Transverse colon (tissue), 4 donors: ENCODE results near the gene PAFAH1B2. TPM values are rescaled to one million over a fixed set of nuclear protein-coding genes. Genes with fewer than 3 reads are reported as not detected.

Source experiments
- DNase-seq: peaks from one replicate; pipeline ENCODE4 v3.0.0-alpha.2; 2019
- H3K27ac ChIP-seq, 4 donors: fragments of 200-600 bp; sonication (generic); 2 replicates each; pipeline ENCODE4 v1.5.1; 2016 to 2018; ENCODE audit warnings: inconsistent platforms in 4 of 4
- H3K27me3 ChIP-seq: fragments of 200-600 bp; sonication (generic); 2 replicates; pipeline ENCODE4 v1.5.1; 2017; ENCODE audit warnings: inconsistent platforms
- H3K36me3 ChIP-seq, 4 donors: fragments of 200-600 bp; sonication (generic); 2 replicates each; pipeline ENCODE4 v1.5.1; 2017 to 2019; ENCODE audit warnings: inconsistent platforms in 4 of 4
- H3K4me1 ChIP-seq, 4 donors: fragments of 200-600 bp; sonication (generic); 2 replicates each; pipeline ENCODE4 v1.5.1; 2017 to 2020; ENCODE audit warnings: inconsistent platforms in 4 of 4
- H3K4me3 ChIP-seq, 4 donors: fragments of 200-600 bp; sonication (generic); 1 replicate in 1 of 4; 2 replicates in 3 of 4; pipeline versions ENCODE4 v1.5.1 to v1.6.1; 2017 to 2019; ENCODE audit warnings: inconsistent platforms in 4 of 4
- H3K9me3 ChIP-seq, 2 donors: fragments of 200-600 bp; sonication (generic); 2 replicates each; pipeline ENCODE4 v1.5.1; 2017 to 2019; ENCODE audit warnings: inconsistent platforms in 2 of 2
- EP300 ChIP-seq: sonication (generic); formaldehyde crosslinking; IDR thresholded peaks from one replicate; pipeline ENCODE4 v1.6.1; 2017; ENCODE audit warnings: antibody characterized with exemption, low read depth
- POLR2A ChIP-seq: fragments of 450-650 bp; IDR thresholded peaks from one replicate; pipeline ENCODE4 v1.6.1; 2016; ENCODE audit warnings: antibody characterized with exemption, mild to moderate bottlenecking, moderate library complexity
- POLR2AphosphoS5 ChIP-seq, 3 donors: sonication (generic); formaldehyde crosslinking; IDR thresholded peaks; one replicate each; pipeline ENCODE4 v1.6.1; 2016; ENCODE audit warnings: antibody characterized with exemption in 3 of 3
- WGBS, 2 donors: methylation state at CpG; one replicate each; pipeline ENCODE4 v1.1.5; 2018; ENCODE audit warnings: low coverage in 1 of 2; 5-methylcytosine and 5-hydroxymethylcytosine counted together
- in situ Hi-C, 4 donors: fragments of 200-750 bp; cut with MboI; loops; one replicate each; pipeline versions ENCODE4 v1.15.0 to v1.15.1; 2017; ENCODE audit warnings: low sequenced_read_pairs in 3 of 4, low pct_ligation_motif_present in 1 of 4, low pct_unique_long_range_greater_than_20kb in 1 of 4
- intact Hi-C: fragments of 100-400 bp; cut with DNase I; formaldehyde crosslinking; loops from one replicate; pipeline ENCODE4 v1.15.1; 2023; ENCODE audit warnings: low total_unique reads
- total RNA-seq, 4 donors: library from RNA; depleted of rRNA; stranded (reverse); fragments of >200 nt; gene quantifications; one replicate each; pipeline ENCODE4 v1.1.0, GENCODE V29; 2016
- TF ChIP-seq, protein P1 (sequence below), 5 experiments: fragments of 200-600 bp in 3 of 5; fragments of 450-650 bp in 2 of 5; sonication (generic) in 3 of 5; IDR thresholded peaks; 1 replicate in 2 of 5; 2 replicates in 3 of 5; pipeline ENCODE4 v1.5.1; 2016 to 2017; ENCODE audit warnings: antibody characterized with exemption in 5 of 5, inconsistent platforms in 3 of 5, mild to moderate bottlenecking in 2 of 5, moderate library complexity in 1 of 5

PAFAH1B2 gene, protein sequence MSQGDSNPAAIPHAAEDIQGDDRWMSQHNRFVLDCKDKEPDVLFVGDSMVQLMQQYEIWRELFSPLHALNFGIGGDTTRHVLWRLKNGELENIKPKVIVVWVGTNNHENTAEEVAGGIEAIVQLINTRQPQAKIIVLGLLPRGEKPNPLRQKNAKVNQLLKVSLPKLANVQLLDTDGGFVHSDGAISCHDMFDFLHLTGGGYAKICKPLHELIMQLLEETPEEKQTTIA
- total RNA-seq: 10 to 100 TPM; 18.1 to 90.8 (median 78.3) TPM

DNA sequence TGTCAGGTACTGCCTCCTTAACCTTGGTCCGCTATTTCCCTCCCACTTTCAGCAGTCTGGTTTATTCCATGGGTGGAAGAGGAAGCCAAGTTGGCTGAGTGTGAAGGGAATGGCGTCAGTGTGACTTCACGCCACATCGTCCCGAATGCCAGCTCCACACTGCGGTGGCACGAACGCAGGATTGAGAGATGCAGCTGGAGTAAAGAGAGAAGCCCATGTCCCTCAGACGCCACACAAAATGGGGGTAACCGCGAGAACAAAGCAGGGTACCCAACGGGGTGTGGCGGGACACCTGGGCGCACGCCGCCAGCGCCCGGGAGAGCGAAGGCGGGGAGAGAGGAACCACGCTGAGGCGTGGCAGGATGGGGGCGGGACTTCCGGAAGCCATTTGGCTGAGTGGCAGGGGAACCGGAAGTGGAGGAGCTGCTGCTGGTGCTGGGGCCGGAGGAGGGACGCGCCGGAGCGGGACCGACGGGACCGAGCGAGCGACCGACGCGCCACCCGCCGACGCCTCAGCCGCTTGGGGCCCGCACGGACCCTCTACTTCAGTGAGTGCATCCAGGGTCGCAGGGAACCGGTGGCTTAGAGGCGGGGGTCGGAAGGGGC, at the start of gene PAFAH1B2:
TSS of gene PAFAH1B2 (plus strand) at position 417 of the 606 bp plus-strand sequence. CDS start 8,161 bp downstream, outside the sequence.
- 0% methylated on average over 1 to 39 of the region's 48 CpGs for WGBS, 2 donors
- in situ Hi-C loops: no loop called here

DNA sequence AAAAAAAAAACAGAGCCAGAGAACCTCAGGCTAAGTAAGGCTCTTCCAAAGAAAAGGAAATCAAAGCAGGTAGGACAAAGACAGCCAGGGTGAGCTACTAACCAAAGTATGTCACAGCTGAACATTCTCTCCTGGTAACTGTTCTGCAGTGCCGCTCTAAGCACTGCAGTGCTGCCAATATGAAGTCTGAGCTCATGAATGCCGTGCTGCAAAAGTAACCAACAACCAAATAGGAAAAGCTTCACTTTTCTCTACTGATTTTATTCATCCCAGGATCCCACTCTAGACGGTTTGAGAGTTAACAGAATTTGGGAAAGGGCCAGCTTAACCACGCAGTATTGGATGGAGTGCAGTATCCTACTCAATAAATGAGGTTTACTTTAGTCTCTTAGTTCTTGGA, 49.3 kb upstream of the PAFAH1B2 start:
- Histone ChIP-seq H3K9me3 (no peaks in the 10 kb centered on the region), H3K4me3 (no peak overlapping the region), H3K4me1 (peaks cover 25 to 59% (median 33%) of the 10 kb centered on the region in 4 donors), H3K36me3 (no peaks in the 10 kb centered on the region), H3K27ac (peak overlapping the region; percentile 90 to 98 (median 96)), H3K27me3 (no peaks in the 10 kb centered on the region)
- 20 to 25% methylated on average over 4 of the region's 4 CpGs for WGBS, 2 donors
- peak in 1 of 3 donors; percentile 32 for TF ChIP-seq POLR2AphosphoS5 (IDR thresholded peaks at IDR 0.05)
- no peak for TF ChIP-seq POLR2A
- TF ChIP-seq, protein P1, sequence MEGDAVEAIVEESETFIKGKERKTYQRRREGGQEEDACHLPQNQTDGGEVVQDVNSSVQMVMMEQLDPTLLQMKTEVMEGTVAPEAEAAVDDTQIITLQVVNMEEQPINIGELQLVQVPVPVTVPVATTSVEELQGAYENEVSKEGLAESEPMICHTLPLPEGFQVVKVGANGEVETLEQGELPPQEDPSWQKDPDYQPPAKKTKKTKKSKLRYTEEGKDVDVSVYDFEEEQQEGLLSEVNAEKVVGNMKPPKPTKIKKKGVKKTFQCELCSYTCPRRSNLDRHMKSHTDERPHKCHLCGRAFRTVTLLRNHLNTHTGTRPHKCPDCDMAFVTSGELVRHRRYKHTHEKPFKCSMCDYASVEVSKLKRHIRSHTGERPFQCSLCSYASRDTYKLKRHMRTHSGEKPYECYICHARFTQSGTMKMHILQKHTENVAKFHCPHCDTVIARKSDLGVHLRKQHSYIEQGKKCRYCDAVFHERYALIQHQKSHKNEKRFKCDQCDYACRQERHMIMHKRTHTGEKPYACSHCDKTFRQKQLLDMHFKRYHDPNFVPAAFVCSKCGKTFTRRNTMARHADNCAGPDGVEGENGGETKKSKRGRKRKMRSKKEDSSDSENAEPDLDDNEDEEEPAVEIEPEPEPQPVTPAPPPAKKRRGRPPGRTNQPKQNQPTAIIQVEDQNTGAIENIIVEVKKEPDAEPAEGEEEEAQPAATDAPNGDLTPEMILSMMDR (IDR thresholded peaks at IDR 0.05): no peak
- no peak for TF ChIP-seq EP300
- intact Hi-C loops: no loop called here
- DNase-seq: no peak
- in situ Hi-C loops: loop anchor here in 1 of 4 donors (25.0 kb wide), 1 partner anchor 107 kb away; no protein-coding TSS in a partner anchor

More for the DNA sequence above, at the start of gene PAFAH1B2:
- TF ChIP-seq POLR2A (peak; percentile 89), POLR2AphosphoS5 (IDR thresholded peaks at IDR 0.05) (peak; percentile 95 to 98 (median 95))
- TF ChIP-seq, protein P1 (IDR thresholded peaks at IDR 0.05): no peak
- intact Hi-C loops: no loop called here
- Histone ChIP-seq H3K36me3 (peaks cover 0 to 11% (median 0%) of the 10 kb centered on the region in 4 donors), H3K27ac (peak within 1 kb of the TSS; percentile 93 to 98 (median 96)), H3K4me3 (peak within 1 kb of the TSS; percentile 66 to 96 (median 74)), H3K4me1 (peaks cover 18 to 48% (median 25%) of the 10 kb centered on the region in 4 donors), H3K9me3 (no peaks in the 10 kb centered on the region), H3K27me3 (no peaks in the 10 kb centered on the region)
- peak; percentile 97 for DNase-seq

DNA sequence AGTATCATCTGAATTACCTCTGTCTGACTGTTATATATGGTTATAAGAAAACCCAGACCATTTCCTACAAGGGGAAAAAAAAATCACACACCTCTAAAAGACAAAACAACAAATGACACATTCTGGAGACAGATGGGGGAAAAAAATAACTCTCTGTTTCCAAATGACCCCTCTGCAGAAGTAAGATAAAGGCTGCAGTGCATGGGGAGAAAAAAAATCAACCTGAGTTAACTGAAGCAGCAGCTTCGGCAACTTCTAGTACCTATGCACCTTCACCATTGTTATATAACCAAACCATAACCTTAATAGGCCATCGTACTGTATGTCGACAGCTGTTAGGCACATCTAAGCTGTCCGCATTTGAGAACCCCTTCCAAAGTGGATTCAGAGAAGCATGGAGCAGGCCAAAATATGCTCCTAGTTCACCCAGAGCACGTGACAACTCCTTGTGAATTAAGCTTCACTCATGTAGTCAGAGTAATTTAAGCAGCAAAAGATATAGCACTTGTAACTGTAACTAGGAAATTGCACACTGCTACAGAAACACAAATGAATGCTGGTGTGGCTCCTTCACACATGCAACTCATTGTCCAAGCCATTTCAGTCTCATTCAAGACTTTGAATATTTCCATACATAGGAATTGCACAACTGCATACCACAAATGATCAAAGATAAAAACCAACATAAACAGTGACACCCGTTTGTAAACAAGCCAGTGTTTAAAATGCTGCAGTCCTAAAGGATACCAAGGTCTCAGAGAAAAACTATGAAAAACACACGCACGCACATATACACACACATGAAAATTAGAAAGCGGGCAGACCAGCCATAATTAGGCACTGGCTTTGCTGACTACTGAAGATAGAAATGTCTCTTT, 48.6 kb upstream of the PAFAH1B2 start:
- Histone ChIP-seq H3K4me1 (peaks cover 19 to 55% (median 33%) of the 10 kb centered on the region in 4 donors), H3K27ac (peak overlapping the region; percentile 90 to 98 (median 96)), H3K36me3 (no peaks in the 10 kb centered on the region), H3K9me3 (no peaks in the 10 kb centered on the region), H3K27me3 (no peaks in the 10 kb centered on the region), H3K4me3 (peak overlapping the region in 1 of 4 donors; percentile 67)
- TF ChIP-seq EP300 (no peak), POLR2A (no peak), POLR2AphosphoS5 (IDR thresholded peaks at IDR 0.05) (no peak)
- TF ChIP-seq, protein P1 (IDR thresholded peaks at IDR 0.05): no peak
- intact Hi-C loops (no loop called here), in situ Hi-C loops (loop anchor here in 1 of 4 donors (25.0 kb wide), 1 partner anchor 108 kb away; no protein-coding TSS in a partner anchor)
- 29 to 36% methylated on average over 7 to 9 of the region's 9 CpGs for WGBS, 2 donors
- DNase-seq: no peak
